ENCODE results near the gene TADA2B.

GRCh38 chr4:7086384-7086783, 43.2 kb downstream of the TADA2B start:
- TF ChIP-seq RCOR1 (IDR thresholded peaks at IDR 0.05; ENCODE audit: insufficient replicate concordance, low read length) (no peak), CTCF (conservative IDR thresholded peaks at IDR 0.05; ENCODE audit: low read depth, low read length) (no peak), RAD21 (IDR thresholded peaks at IDR 0.05; ENCODE audit: low read length) (no peak), MAZ (IDR thresholded peaks at IDR 0.05; ENCODE audit: borderline replicate concordance, low read depth, low read length) (no peak), MAFK (IDR thresholded peaks at IDR 0.05; ENCODE audit: low read depth, low read length) (no peak)

All from IMR-90 (cell line).